ENCODE data around the gene LDLRAD3.

DNA sequence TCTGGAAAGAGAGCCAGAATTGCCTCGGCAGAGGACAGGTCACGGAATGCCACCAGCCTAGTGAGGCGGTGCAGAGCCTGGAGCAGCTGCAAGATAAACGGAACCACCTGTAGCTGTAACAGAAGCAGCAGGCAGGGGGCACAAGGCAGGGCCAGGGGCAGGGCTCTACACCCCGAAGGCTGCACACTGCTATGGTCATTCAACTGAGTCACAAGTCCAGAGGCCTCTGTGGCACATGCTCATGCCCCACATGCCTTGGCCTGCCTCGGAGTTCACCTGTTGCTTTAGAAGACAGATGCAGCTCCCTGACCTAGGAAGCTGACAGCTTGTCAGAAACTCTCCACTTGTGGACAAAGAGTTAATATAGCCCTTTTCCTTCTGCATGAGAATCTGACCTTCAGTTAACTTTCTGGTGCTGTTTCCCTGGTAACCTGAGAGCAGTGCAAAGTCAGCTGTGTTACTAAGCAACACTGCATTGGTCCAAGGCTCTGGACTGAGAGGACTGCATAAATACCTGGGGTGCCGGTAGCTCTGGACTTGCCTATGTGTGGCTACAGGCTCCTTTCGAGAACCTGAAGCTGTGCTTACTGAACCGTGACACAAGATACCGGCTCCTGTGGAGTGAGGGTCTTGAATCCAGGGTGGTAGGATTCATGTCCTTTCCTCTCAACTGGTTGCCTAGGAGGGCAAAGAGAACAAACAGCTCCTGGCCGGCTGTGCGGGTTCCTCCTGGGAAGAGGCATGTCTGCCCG, 334.8 kb downstream of the LDLRAD3 start:
- TF ChIP-seq CTCF (conservative IDR thresholded peaks at IDR 0.05 in 1 of 2, IDR thresholded peaks at IDR 0.05 in 1 of 2; ENCODE audit: extremely low read depth in 1 of 2, insufficient read depth in 1 of 2, low read depth in 1 of 2, low read length in 2 of 2) (no peak), EZH2 (IDR thresholded peaks at IDR 0.05; ENCODE audit: borderline replicate concordance, low read length) (no peak)

All from mammary epithelial cell (primary cell).